ENCODE data around the gene SKA1.
"Not testable (repeated sequence)": the region's sequence is repeated elsewhere in the genome, so short reads cannot be mapped to it uniquely, and the experiment has no call there.

Gene SKA1

GRCh38 chr18:50395093-50395492 is 20.2 kb downstream of the SKA1 start:
- no peak for DNase-seq (ENCODE audit: low read depth in 3 of 3)

GRCh38 chr18:50396005-50396660 is 21.3 kb downstream of the SKA1 start:
- DNase-seq (ENCODE audit: low read depth in 3 of 3): no peak

GRCh38 chr18:50397023-50397422 is 22.2 kb downstream of the SKA1 start:
- DNase-seq (ENCODE audit: low read depth in 3 of 3): no peak

- DNase-seq (ENCODE audit: low read depth in 3 of 3): no peak
These were observed 23.3 kb downstream of the SKA1 start for GRCh38 chr18:50398099-50398498.

- DNase-seq (ENCODE audit: low read depth in 3 of 3): no peak
These were observed 24.1 kb downstream of the SKA1 start for GRCh38 chr18:50398947-50399346.

- DNase-seq (ENCODE audit: low read depth in 3 of 3): no peak
These were observed 24.7 kb downstream of the SKA1 start for GRCh38 chr18:50399582-50399981.

GRCh38 chr18:50400438-50400837 is 25.6 kb downstream of the SKA1 start:
- not testable (repeated sequence) for DNase-seq (ENCODE audit: low read depth in 3 of 3)

GRCh38 chr18:50401295-50401694 is 26.4 kb downstream of the SKA1 start:
- no peak for DNase-seq (ENCODE audit: low read depth in 3 of 3)

- DNase-seq (ENCODE audit: low read depth in 3 of 3): peak in 2 of 3 donors; percentile 2 to 6
These were observed 27.0 kb downstream of the SKA1 start for GRCh38 chr18:50401888-50402287.

- DNase-seq (ENCODE audit: low read depth in 3 of 3): not testable (repeated sequence)
These were observed 30.1 kb downstream of the SKA1 start for GRCh38 chr18:50404752-50405581.

- no peak for DNase-seq (ENCODE audit: low read depth in 3 of 3)
These were observed 30.9 kb downstream of the SKA1 start for GRCh38 chr18:50405582-50406271.

- DNase-seq (ENCODE audit: low read depth in 3 of 3): no peak
These were observed 34.4 kb downstream of the SKA1 start for GRCh38 chr18:50409236-50409635.

GRCh38 chr18:50410008-50410407 is 35.2 kb downstream of the SKA1 start:
- DNase-seq (ENCODE audit: low read depth in 3 of 3): no peak

GRCh38 chr18:50410894-50411293 is 36.0 kb downstream of the SKA1 start:
- DNase-seq (ENCODE audit: low read depth in 3 of 3): no peak

GRCh38 chr18:50416832-50417231 is 42.0 kb downstream of the SKA1 start:
- not testable (repeated sequence) for DNase-seq (ENCODE audit: low read depth in 3 of 3)

- not testable (repeated sequence) for DNase-seq (ENCODE audit: low read depth in 3 of 3)
These were observed 42.9 kb downstream of the SKA1 start for GRCh38 chr18:50417705-50418104.

GRCh38 chr18:50418650-50419049 is 43.8 kb downstream of the SKA1 start:
- DNase-seq (ENCODE audit: low read depth in 3 of 3): no peak

- no peak for DNase-seq (ENCODE audit: low read depth in 3 of 3)
These were observed 47.5 kb downstream of the SKA1 start for GRCh38 chr18:50422286-50422898.

- no peak for DNase-seq (ENCODE audit: low read depth in 3 of 3)
These were observed 50.2 kb downstream of the SKA1 start for GRCh38 chr18:50424877-50425690.

GRCh38 chr18:50427896-50428295 is 53.0 kb downstream of the SKA1 start:
- no peak for DNase-seq (ENCODE audit: low read depth in 3 of 3)

GRCh38 chr18:50428531-50429206 is 53.8 kb downstream of the SKA1 start:
- no peak for DNase-seq (ENCODE audit: low read depth in 3 of 3)

Measured in stimulated activated CD4-positive, alpha-beta T cell treated with anti-CD3 and anti-CD28 coated beads, TNF-alpha, amount 100 ng/mL, for 48 hours (primary cell).